Naive thymus-derived CD8-positive, alpha-beta T cell (primary cell): ENCODE results near the gene HDHD5. TPM values are rescaled to one million over a fixed set of nuclear protein-coding genes. Genes with fewer than 3 reads are reported as not detected.

Source experiments
- ATAC-seq, 2 donors: fragments of 150-1000 bp; cut with Tn5 transposase in 1 of 2; sonication (Bioruptor Pico), chemical (Tn5 transposase) in 1 of 2; 1 replicate in 1 of 2; 2 replicates in 1 of 2; pipeline ENCODE4 v1.10.0; 2021; ENCODE audit warnings: mild to moderate bottlenecking in 2 of 2, moderate library complexity in 2 of 2
- POLR2A ChIA-PET: fragments of 350-600 bp; sonication (Branson Sonifier 250); formaldehyde crosslinking; loops from one replicate; lab custom pipeline; 2021; ENCODE audit warnings: antibody characterized with exemption; lab: Charles Lee
- DNase-seq, 10 donors: peaks; one replicate each; pipeline versions ENCODE4 v3.0.0 to v3.0.0-alpha.2; 2020 to 2022
- H3K27ac Mint-ChIP-seq, 10 donors: one replicate each; pipeline ENCODE4 v1.8.0; 2020 to 2022; ENCODE audit warnings: mild to moderate bottlenecking in 10 of 10, mixed read lengths in 10 of 10, moderate library complexity in 4 of 10, inconsistent platforms in 1 of 10
- H3K27me3 Mint-ChIP-seq, 5 donors: one replicate each; pipeline ENCODE4 v1.8.0; 2021 to 2022; ENCODE audit warnings: mixed read lengths in 5 of 5
- H3K36me3 Mint-ChIP-seq, 3 donors: one replicate each; pipeline ENCODE4 v1.8.0; 2020 to 2022; ENCODE audit warnings: mixed read lengths in 3 of 3, mild to moderate bottlenecking in 2 of 3, inconsistent platforms in 1 of 3
- H3K4me1 Mint-ChIP-seq, 4 donors: one replicate each; pipeline ENCODE4 v1.8.0; 2021 to 2022; ENCODE audit warnings: mixed read lengths in 4 of 4
- H3K4me3 Mint-ChIP-seq, 10 donors: one replicate each; pipeline ENCODE4 v1.8.0; 2020 to 2022; ENCODE audit warnings: mild to moderate bottlenecking in 10 of 10, mixed read lengths in 10 of 10, moderate library complexity in 6 of 10, inconsistent platforms in 1 of 10
- H3K9me3 Mint-ChIP-seq, 9 donors: one replicate each; pipeline ENCODE4 v1.8.0; 2020 to 2022; ENCODE audit warnings: mixed read lengths in 9 of 9, mild to moderate bottlenecking in 3 of 9, inconsistent platforms in 1 of 9, moderate library complexity in 1 of 9
- polyA plus RNA-seq, 3 donors: library from polyadenylated mRNA; unstranded; fragments of 300-500 nt; fragmentation: Illumina TruSeq; gene quantifications; one replicate each; pipeline ENCODE4 v1.2.3, GENCODE V29; 2021
- total RNA-seq, 8 experiments: library from RNA in 2 of 8; stranded (reverse) in 2 of 8; gene quantifications; one replicate each; pipeline ENCODE4 v1.2.3 and lab custom pipeline; 2021 to 2026

Gene HDHD5
- total and polyA plus RNA-seq, 5 experiments from 2014 or later = 29.3 to 72.7 (median 48.5) TPM

DNA sequence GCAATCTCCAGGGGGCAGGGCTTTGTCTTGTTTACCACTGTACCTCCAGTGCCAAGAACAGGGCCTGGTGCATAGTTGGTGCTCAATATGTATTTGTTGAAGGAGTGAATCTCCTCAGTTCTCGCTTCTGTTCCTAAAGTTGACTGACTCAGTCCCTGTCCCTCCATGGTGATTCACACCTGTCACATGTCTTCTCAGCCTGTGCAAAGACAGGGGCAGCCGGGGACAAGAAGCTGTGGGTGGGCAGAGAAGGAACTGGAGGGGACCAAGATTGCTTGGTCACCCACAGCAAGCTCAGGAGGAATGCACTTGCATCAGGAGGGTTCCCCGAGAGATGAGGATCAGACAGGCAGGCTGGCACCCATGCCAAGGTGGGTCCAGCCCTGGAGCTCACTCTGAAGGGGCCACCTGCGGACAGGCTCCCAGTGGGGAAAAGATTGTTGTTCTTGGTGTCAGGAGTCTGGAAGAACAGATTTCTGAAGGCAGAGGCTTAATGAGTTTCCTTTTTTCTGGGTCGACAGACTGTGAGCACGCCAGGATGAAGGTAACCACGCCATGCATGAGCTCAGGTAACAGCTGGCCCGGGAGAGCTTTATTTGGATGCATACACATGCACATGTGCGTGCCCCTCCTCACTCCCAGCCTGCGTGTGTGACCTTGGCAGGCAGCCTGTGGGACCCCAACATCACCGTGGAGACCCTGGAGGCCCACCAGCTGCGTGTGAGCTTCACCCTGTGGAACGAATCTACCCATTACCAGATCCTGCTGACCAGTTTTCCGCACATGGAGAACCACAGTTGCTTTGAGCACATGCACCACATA is 57.4 kb downstream of the HDHD5 start:
- Mint-ChIP-seq H3K4me1 (peaks cover 41 to 89% (median 83%) of the 10 kb centered on the region in 4 donors), H3K36me3 (peaks cover 14 to 87% (median 23%) of the 10 kb centered on the region in 3 donors), H3K27me3 (no peaks in the 10 kb centered on the region), H3K9me3 (no peaks in the 10 kb centered on the region), H3K27ac (peak overlapping the region; percentile 78 to 95 (median 88)), H3K4me3 (peak overlapping the region in 7 of 10 donors; percentile 27 to 83 (median 31))
- POLR2A ChIA-PET = interaction anchor here (0.6 to 3.2 kb wide), 6 partner anchors 9 to 20 kb away, joined by 3 to 16 read pairs (median 4); no protein-coding TSS in a partner anchor
- DNase-seq (peak in 1 of 10 donors; percentile 42), ATAC-seq (no peak)

DNA sequence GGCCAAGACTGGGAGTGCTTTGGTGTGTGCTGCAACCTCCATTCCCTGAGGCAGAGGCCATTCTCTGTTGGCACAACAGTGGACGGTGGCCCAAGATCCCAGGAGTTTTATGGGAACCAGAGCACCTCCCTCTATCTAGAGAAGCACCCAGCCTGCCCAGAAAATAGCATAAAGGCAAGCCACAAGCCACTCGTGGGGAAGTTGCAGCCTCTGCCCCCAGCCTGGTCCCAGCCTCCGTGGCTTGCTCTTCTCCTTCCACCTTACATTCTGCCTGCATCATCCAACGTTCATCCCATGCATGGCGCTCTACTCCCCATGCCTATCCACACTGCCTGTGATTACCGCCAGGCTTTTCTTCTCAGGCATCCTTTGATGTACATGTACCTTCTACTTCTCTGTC is 58.5 kb downstream of the HDHD5 start:
- H3K27ac Mint-ChIP-seq = peak overlapping the region; percentile 71 to 95 (median 88)
- H3K9me3 Mint-ChIP-seq = no peaks in the 10 kb centered on the region
- peaks cover 14 to 81% (median 23%) of the 10 kb centered on the region in 3 donors for H3K36me3 Mint-ChIP-seq
- no peaks in the 10 kb centered on the region for H3K27me3 Mint-ChIP-seq
- POLR2A ChIA-PET = interaction anchor here (0.9 to 3.2 kb wide), 3 partner anchors 14 to 16 kb away, joined by 3 to 16 read pairs (median 13); no protein-coding TSS in a partner anchor
- peak in 1 of 10 donors; percentile 41 for DNase-seq
- H3K4me1 Mint-ChIP-seq = peaks cover 41 to 88% (median 82%) of the 10 kb centered on the region in 4 donors
- no peak for ATAC-seq
- peak overlapping the region in 8 of 10 donors; percentile 27 to 83 (median 59) for H3K4me3 Mint-ChIP-seq

DNA sequence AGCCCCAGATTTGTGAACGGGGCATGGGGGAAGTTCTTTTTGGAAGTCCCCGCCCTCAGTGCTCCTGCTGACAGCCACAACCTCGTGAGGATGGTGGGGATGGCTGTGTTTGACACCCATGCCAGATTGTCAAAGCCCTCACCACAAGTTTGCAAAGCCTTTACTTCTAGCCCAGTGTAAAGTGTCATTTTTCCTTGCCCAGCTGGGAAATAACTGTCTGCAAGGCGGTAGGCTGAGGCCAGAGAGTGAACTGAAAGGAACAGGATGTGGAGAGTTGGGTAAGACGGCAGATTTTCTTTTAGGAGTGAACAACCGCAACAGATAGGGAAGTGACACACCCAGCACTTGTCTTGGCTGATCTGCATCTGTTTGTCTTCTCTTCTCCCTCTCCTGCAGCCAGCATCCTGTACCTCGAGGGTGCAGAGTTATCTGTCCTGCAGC is 60.7 kb downstream of the HDHD5 start:
- Mint-ChIP-seq H3K36me3 (peaks cover 14 to 67% (median 19%) of the 10 kb centered on the region in 3 donors), H3K27me3 (no peaks in the 10 kb centered on the region), H3K27ac (peak overlapping the region; percentile 81 to 95 (median 88)), H3K4me3 (peak overlapping the region; percentile 46 to 88 (median 72)), H3K9me3 (no peaks in the 10 kb centered on the region), H3K4me1 (peaks cover 49 to 93% (median 89%) of the 10 kb centered on the region in 4 donors)
- peak; percentile 78 to 81 for ATAC-seq
- peak in 6 of 10 donors; percentile 8 to 60 (median 48) for DNase-seq
- POLR2A ChIA-PET = interaction anchor here (0.5 to 4.8 kb wide), 6 partner anchors 9 to 60 kb away, joined by 3 to 53 read pairs (median 4); no protein-coding TSS in a partner anchor

DNA sequence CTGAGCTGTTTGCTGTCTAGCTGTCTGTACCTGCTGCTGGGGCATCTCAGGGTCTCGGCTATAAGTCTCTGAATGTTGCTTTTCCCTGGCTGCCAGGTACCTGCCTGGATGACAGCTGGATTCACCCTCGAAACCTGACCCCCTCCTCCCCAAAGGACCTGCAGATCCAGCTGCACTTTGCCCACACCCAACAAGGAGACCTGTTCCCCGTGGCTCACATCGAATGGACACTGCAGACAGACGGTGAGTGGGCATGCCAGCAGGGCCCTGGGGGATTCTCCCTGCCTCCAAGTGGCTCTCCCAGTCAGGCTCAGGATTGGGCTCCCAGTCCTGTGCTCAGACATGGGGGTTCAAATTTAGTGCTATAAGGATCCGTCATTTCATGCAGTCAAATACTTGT is 61.4 kb downstream of the HDHD5 start:
- peak overlapping the region in 9 of 10 donors; percentile 4 to 88 (median 72) for H3K4me3 Mint-ChIP-seq
- peaks cover 54 to 94% (median 91%) of the 10 kb centered on the region in 4 donors for H3K4me1 Mint-ChIP-seq
- POLR2A ChIA-PET = interaction anchor here (1.0 to 4.8 kb wide), 5 partner anchors 9 to 19 kb away, joined by 3 to 53 read pairs (median 11); no protein-coding TSS in a partner anchor
- no peaks in the 10 kb centered on the region for H3K9me3 Mint-ChIP-seq
- H3K27me3 Mint-ChIP-seq = no peaks in the 10 kb centered on the region
- ATAC-seq (no peak), DNase-seq (peak in 1 of 10 donors; percentile 16)
- H3K36me3 Mint-ChIP-seq = peaks cover 14 to 68% (median 17%) of the 10 kb centered on the region in 3 donors
- peak overlapping the region; percentile 81 to 95 (median 88) for H3K27ac Mint-ChIP-seq

DNA sequence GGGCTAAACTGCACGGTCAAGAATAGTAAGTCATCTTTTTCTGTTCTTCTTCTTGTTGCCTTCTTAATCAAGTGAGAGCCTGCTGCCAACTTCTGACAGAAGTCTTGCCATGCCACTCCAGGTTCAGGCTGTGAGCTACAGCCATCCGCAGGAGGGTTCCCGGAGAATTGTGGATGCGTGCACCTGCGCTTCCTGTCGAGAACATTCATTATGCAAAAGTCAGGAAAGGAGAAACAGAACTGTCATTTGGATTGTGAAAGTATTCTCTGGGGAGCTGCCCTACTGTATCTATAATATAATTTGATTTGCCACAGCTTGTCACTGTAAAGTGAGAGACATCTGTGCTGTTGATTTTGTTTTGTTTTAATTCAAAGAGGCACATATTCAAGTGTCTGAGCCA is 62.0 kb downstream of the HDHD5 start:
- Mint-ChIP-seq H3K4me1 (peaks cover 51 to 97% (median 93%) of the 10 kb centered on the region in 4 donors), H3K36me3 (peaks cover 12 to 61% (median 14%) of the 10 kb centered on the region in 3 donors), H3K4me3 (peak overlapping the region in 8 of 10 donors; percentile 42 to 88 (median 66)), H3K27me3 (no peaks in the 10 kb centered on the region), H3K9me3 (no peaks in the 10 kb centered on the region), H3K27ac (peak overlapping the region; percentile 81 to 95 (median 88))
- no peak for ATAC-seq
- POLR2A ChIA-PET = interaction anchor here (1.0 to 4.8 kb wide), 4 partner anchors 9 to 19 kb away, joined by 5 to 53 read pairs (median 16); no protein-coding TSS in a partner anchor
- peak in 1 of 10 donors; percentile 47 for DNase-seq

DNA sequence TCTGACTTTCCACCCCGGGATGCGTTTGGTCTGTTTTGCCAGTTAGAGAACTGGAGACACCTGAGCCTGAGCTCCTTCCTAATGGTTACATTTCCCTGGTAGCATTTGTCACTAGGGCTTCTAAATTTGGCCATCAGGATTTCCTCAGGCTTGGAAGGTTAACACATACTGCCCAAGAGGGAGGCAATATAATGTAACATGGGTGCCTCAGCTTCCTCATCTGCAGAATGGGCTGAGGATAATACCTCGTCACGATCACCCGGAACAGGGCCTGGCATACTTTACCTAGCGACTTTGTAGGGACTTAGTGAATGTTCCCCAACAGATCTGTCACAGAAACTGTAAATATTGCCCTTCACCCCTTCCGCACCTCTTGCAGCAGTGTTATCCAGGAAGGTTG is 63.0 kb downstream of the HDHD5 start:
- H3K4me3 Mint-ChIP-seq = peak overlapping the region in 2 of 10 donors; percentile 34 to 39
- POLR2A ChIA-PET = interaction anchor here (0.6 to 4.8 kb wide), 6 partner anchors 8 to 906 kb away, joined by 4 to 53 read pairs (median 8); no protein-coding TSS in a partner anchor
- peaks cover 7 to 51% (median 10%) of the 10 kb centered on the region in 3 donors for H3K36me3 Mint-ChIP-seq
- no peaks in the 10 kb centered on the region for H3K9me3 Mint-ChIP-seq
- H3K27ac Mint-ChIP-seq = peak overlapping the region in 8 of 10 donors; percentile 23 to 83 (median 64)
- ATAC-seq (no peak), DNase-seq (peak in 1 of 10 donors; percentile 41)
- peaks cover 46 to 97% (median 92%) of the 10 kb centered on the region in 4 donors for H3K4me1 Mint-ChIP-seq
- no peaks in the 10 kb centered on the region for H3K27me3 Mint-ChIP-seq

DNA sequence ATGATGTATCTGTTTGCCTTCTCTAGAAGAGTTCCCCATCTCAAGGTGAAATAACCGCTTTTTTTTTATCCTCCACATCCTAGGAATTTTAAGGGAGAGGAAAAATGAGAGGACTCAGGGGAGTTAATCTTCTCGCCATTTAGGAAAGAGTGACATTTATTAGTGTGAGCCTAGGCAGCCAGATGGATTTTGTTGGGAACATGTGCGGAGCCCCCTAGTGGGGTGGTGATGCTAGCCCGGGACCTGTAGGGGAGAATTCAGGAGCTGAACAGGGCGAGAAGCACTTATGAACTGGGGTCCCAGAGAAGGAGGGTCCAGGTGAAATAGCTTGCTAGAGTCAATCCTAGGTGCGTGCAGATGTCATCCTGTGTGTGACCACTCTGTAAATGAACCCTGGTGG is 63.5 kb downstream of the HDHD5 start:
- Mint-ChIP-seq H3K9me3 (no peaks in the 10 kb centered on the region), H3K27me3 (no peaks in the 10 kb centered on the region), H3K4me1 (peaks cover 46 to 97% (median 92%) of the 10 kb centered on the region in 4 donors), H3K27ac (peak overlapping the region in 6 of 10 donors; percentile 23 to 83 (median 66)), H3K36me3 (peaks cover 3 to 50% (median 7%) of the 10 kb centered on the region in 3 donors), H3K4me3 (peak overlapping the region in 4 of 10 donors; percentile 33 to 50 (median 36))
- POLR2A ChIA-PET = interaction anchor here (0.5 to 4.8 kb wide), 5 partner anchors 8 to 541 kb away, joined by 3 to 53 read pairs (median 5); no protein-coding TSS in a partner anchor
- ATAC-seq = no peak
- DNase-seq = peak in 1 of 10 donors; percentile 23

DNA sequence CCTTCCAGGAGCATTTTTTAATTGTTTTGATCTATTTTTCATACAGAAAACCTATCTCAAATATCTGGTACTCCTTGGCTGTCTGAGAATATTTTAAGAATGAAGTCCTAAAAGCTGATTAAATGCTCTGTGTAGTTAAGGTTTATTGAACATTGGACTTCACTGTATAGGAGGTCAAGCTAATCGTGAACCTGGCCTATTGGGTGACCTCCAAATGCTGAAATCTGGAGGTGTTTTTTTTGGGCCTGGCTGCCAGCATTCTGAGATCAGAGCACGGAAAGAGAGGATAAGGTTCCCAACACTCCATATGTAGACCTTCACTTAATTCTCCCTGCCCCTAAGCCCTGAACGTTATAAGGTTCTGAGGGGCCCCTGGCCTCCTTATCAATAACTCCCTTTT is 66.0 kb downstream of the HDHD5 start:
- peaks cover 39 to 95% (median 89%) of the 10 kb centered on the region in 4 donors for H3K4me1 Mint-ChIP-seq
- no peaks in the 10 kb centered on the region for H3K27me3 Mint-ChIP-seq
- peak overlapping the region in 8 of 10 donors; percentile 31 to 74 (median 64) for H3K4me3 Mint-ChIP-seq
- H3K27ac Mint-ChIP-seq = peak overlapping the region in 9 of 10 donors; percentile 14 to 91 (median 70)
- H3K9me3 Mint-ChIP-seq = no peaks in the 10 kb centered on the region
- H3K36me3 Mint-ChIP-seq = peaks cover 0 to 29% (median 0%) of the 10 kb centered on the region in 3 donors
- ATAC-seq = no peak
- DNase-seq = peak in 1 of 10 donors; percentile 8
- POLR2A ChIA-PET = interaction anchor here (0.7 to 1.6 kb wide), 4 partner anchors 9 to 67 kb away, joined by 3 to 9 read pairs (median 4); no protein-coding TSS in a partner anchor

DNA sequence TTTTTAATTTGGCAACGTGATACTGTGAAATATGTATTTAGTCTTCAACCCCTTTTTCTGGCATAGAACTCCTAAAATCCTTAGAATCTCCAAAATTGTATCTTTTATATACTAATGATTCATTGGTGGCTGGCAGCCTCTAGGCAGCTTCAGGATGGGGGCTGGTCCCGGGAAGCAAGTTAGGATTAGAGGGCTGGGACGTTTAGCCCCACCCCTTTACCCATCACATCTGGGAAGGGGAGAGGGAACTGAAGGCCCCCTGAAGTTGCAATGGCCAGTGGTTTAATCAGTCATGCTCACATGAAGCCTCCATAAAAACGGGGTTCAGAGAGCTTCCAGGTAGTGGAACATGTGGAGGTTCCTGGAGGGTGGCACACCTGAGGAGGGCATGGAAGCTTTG is 67.2 kb downstream of the HDHD5 start:
- ATAC-seq (no peak), DNase-seq (peak in 1 of 10 donors; percentile 8)
- H3K4me3 Mint-ChIP-seq = peak overlapping the region; percentile 24 to 73 (median 62)
- no peaks in the 10 kb centered on the region for H3K27me3 Mint-ChIP-seq
- H3K36me3 Mint-ChIP-seq = peaks cover 0 to 17% (median 0%) of the 10 kb centered on the region in 3 donors
- peaks cover 42 to 94% (median 89%) of the 10 kb centered on the region in 4 donors for H3K4me1 Mint-ChIP-seq
- H3K27ac Mint-ChIP-seq = peak overlapping the region in 8 of 10 donors; percentile 14 to 85 (median 68)
- POLR2A ChIA-PET = interaction anchor here (1.0 kb wide), 1 partner anchor 15 kb away, joined by 3 read pairs; no protein-coding TSS in a partner anchor
- H3K9me3 Mint-ChIP-seq = no peaks in the 10 kb centered on the region

DNA sequence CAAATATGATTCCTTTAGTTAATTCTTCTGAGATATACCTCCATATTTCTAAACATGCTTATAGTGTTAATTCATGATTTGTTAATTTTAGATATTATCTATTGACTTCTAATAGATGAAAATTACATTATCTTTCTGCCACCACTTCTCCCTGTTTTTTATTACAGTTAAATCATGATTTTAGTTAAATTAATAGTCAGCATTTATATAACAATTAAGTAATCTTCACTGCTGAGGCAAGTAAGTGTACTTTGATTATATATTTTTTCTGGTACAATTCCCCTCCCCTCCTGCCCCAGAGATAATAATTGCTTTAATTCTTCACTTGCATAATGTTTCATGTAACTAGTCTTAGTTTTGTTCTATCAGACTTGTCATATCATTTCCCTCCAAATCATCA is 68.5 kb downstream of the HDHD5 start:
- POLR2A ChIA-PET = interaction anchor here (5.5 to 7.2 kb wide), 3 partner anchors 7 to 26 kb away, joined by 53 to 74 read pairs (median 67); no protein-coding TSS in a partner anchor
- Mint-ChIP-seq H3K36me3 (peaks cover 0 to 17% (median 0%) of the 10 kb centered on the region in 3 donors), H3K27me3 (no peaks in the 10 kb centered on the region), H3K4me1 (peaks cover 48 to 93% (median 89%) of the 10 kb centered on the region in 4 donors), H3K27ac (peak overlapping the region in 9 of 10 donors; percentile 3 to 84 (median 70)), H3K9me3 (no peaks in the 10 kb centered on the region), H3K4me3 (peak overlapping the region; percentile 36 to 79 (median 66))
- ATAC-seq = no peak
- no peak for DNase-seq
